ENCODE data around the gene TTC28. TPM values are rescaled to one million over a fixed set of nuclear protein-coding genes. Genes with fewer than 3 reads are reported as not detected.

TTC28 gene
- total RNA-seq, 1 experiment from 2014 or later = not detected

DNA sequence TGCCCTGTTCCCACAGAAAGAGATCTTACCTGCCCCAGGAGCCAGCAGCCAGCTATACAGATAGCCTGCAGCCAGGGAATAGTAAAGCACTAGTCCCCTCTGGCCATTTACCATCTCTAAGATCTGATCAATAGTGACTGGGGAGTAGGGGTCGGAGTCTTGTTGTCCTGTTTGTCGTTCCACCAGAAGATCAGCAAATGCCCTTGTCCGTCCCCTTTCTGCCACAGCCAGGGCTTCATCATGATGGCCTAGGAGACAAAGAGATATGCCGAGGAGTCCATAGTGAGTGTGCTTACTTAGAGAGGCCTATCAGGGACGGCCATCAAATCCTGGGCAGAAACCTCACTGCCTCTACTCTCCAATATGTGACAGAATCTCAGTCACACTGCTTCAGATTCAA lies 583.5 kb downstream of the TTC28 start:
- no peak for DNase-seq (ENCODE audit: unreplicated experiment)
- intact Hi-C loops (cut with micrococcal nuclease) = no loop called here
- H3K9me3 Mint-ChIP-seq (ENCODE audit: unreplicated experiment) = no peaks in the 10 kb centered on the region
- no TSS peak for BruUV-seq (replicated peaks)
- H3K27me3 Mint-ChIP-seq (ENCODE audit: insufficient read depth, unreplicated experiment) = peaks cover 21% of the 10 kb centered on the region
- TF ChIP-seq, protein P1, sequence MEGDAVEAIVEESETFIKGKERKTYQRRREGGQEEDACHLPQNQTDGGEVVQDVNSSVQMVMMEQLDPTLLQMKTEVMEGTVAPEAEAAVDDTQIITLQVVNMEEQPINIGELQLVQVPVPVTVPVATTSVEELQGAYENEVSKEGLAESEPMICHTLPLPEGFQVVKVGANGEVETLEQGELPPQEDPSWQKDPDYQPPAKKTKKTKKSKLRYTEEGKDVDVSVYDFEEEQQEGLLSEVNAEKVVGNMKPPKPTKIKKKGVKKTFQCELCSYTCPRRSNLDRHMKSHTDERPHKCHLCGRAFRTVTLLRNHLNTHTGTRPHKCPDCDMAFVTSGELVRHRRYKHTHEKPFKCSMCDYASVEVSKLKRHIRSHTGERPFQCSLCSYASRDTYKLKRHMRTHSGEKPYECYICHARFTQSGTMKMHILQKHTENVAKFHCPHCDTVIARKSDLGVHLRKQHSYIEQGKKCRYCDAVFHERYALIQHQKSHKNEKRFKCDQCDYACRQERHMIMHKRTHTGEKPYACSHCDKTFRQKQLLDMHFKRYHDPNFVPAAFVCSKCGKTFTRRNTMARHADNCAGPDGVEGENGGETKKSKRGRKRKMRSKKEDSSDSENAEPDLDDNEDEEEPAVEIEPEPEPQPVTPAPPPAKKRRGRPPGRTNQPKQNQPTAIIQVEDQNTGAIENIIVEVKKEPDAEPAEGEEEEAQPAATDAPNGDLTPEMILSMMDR (IDR thresholded peaks at IDR 0.05; ENCODE audit: unreplicated experiment) = no peak
- POLR2A ChIA-PET = no interaction called here
- no peak overlapping the region for H3K4me3 Mint-ChIP-seq (ENCODE audit: unreplicated experiment)
- CTCF ChIA-PET = interaction anchor here (0.7 to 1.0 kb wide), 2 partner anchors 36 to 733 kb away, joined by 3 read pairs; no protein-coding TSS in a partner anchor
- H3K27ac Mint-ChIP-seq (ENCODE audit: low read depth, unreplicated experiment) = no peak overlapping the region
- no peaks in the 10 kb centered on the region for H3K4me1 Mint-ChIP-seq (ENCODE audit: insufficient read depth, unreplicated experiment)
- H3K36me3 Mint-ChIP-seq (ENCODE audit: insufficient read depth, unreplicated experiment) = no peaks in the 10 kb centered on the region

- POLR2A ChIA-PET = interaction anchor here (0.6 kb wide), 1 partner anchor 25 kb away, joined by 3 read pairs; no protein-coding TSS in a partner anchor
- DNase-seq (ENCODE audit: unreplicated experiment) = no peak
- intact Hi-C loops (cut with micrococcal nuclease) = no loop called here
- Mint-ChIP-seq H3K4me3 (ENCODE audit: unreplicated experiment) (no peak overlapping the region), H3K36me3 (ENCODE audit: insufficient read depth, unreplicated experiment) (no peaks in the 10 kb centered on the region), H3K9me3 (ENCODE audit: unreplicated experiment) (no peaks in the 10 kb centered on the region), H3K4me1 (ENCODE audit: insufficient read depth, unreplicated experiment) (no peaks in the 10 kb centered on the region), H3K27me3 (ENCODE audit: insufficient read depth, unreplicated experiment) (peaks cover 26% of the 10 kb centered on the region), H3K27ac (ENCODE audit: low read depth, unreplicated experiment) (no peak overlapping the region)
- TF ChIP-seq, protein P1 (IDR thresholded peaks at IDR 0.05; ENCODE audit: unreplicated experiment) = no peak
- BruUV-seq (replicated peaks) = no TSS peak
- CTCF ChIA-PET = interaction anchor here (0.7 to 1.0 kb wide), 2 partner anchors 37 to 734 kb away, joined by 3 read pairs; no protein-coding TSS in a partner anchor
These were observed 584.1 kb downstream of the TTC28 start for GRCh38 chr22:28095316-28096095.

DNA sequence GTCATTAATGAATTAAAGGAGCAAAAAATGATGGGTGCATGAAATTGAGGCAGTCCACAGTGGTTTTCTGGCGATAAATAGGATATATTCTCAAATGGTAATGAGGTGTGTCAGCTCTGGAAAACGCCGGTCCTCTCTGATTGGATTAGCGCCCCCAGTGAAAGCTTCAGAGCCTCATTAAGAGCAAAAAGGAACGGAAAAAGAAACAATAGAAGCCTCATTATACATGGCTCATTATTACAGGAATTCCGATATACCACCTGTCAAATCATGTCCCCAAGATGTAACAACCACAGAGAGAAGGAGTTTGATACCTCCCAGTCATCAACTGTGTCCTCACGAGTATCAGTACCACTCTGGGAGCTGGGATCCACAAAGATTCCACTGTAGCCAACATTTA lies 584.9 kb downstream of the TTC28 start:
- DNase-seq (ENCODE audit: unreplicated experiment) = no peak
- ChIA-PET POLR2A (interaction anchor here (0.6 kb wide), 1 partner anchor 25 kb away, joined by 3 read pairs; no protein-coding TSS in a partner anchor), CTCF (no interaction called here)
- Mint-ChIP-seq H3K4me3 (ENCODE audit: unreplicated experiment) (no peak overlapping the region), H3K4me1 (ENCODE audit: insufficient read depth, unreplicated experiment) (no peaks in the 10 kb centered on the region), H3K9me3 (ENCODE audit: unreplicated experiment) (no peaks in the 10 kb centered on the region), H3K27me3 (ENCODE audit: insufficient read depth, unreplicated experiment) (peaks cover 26% of the 10 kb centered on the region), H3K27ac (ENCODE audit: low read depth, unreplicated experiment) (no peak overlapping the region), H3K36me3 (ENCODE audit: insufficient read depth, unreplicated experiment) (no peaks in the 10 kb centered on the region)
- BruUV-seq (replicated peaks) = no TSS peak
- TF ChIP-seq, protein P1 (IDR thresholded peaks at IDR 0.05; ENCODE audit: unreplicated experiment) = no peak
- intact Hi-C loops (cut with micrococcal nuclease) = no loop called here

DNA sequence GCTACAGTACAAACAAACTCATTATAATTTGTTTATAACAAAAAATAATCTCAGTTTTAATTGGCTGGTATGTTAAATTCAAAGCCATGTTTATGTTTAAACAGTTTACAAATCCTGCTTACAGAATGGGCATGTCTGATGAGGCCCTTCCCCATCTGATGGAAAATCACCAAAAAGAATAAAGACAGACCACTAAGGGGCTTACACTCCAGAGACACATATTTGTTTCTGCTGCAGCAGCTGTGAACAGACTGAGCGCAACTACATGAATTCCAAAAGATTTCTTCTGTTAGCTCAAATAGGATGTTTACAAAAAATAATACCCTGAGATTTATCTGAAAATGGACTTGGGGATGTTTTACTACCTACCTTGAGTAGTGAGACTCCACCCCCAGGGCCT lies 585.9 kb downstream of the TTC28 start:
- no peaks in the 10 kb centered on the region for H3K36me3 Mint-ChIP-seq (ENCODE audit: insufficient read depth, unreplicated experiment)
- H3K4me3 Mint-ChIP-seq (ENCODE audit: unreplicated experiment) = no peak overlapping the region
- peaks cover 26% of the 10 kb centered on the region for H3K27me3 Mint-ChIP-seq (ENCODE audit: insufficient read depth, unreplicated experiment)
- H3K27ac Mint-ChIP-seq (ENCODE audit: low read depth, unreplicated experiment) = no peak overlapping the region
- intact Hi-C loops (cut with micrococcal nuclease) = no loop called here
- no peaks in the 10 kb centered on the region for H3K9me3 Mint-ChIP-seq (ENCODE audit: unreplicated experiment)
- ChIA-PET POLR2A (no interaction called here), CTCF (interaction anchor here (1.0 to 1.3 kb wide), 2 partner anchors 14 to 18 kb away, joined by 3 to 6 read pairs; no protein-coding TSS in a partner anchor)
- TF ChIP-seq, protein P1 (IDR thresholded peaks at IDR 0.05; ENCODE audit: unreplicated experiment) = no peak
- BruUV-seq (replicated peaks) = no TSS peak
- no peaks in the 10 kb centered on the region for H3K4me1 Mint-ChIP-seq (ENCODE audit: insufficient read depth, unreplicated experiment)
- no peak for DNase-seq (ENCODE audit: unreplicated experiment)
